Right lobe of liver (tissue), 6 donors: Measurements from ENCODE around the gene NHSL2. TPM values are rescaled to one million over a fixed set of nuclear protein-coding genes. Genes with fewer than 3 reads are reported as not detected.

Source experiments
- ATAC-seq, 4 donors: fragments of 200-7000 bp; cut with Tn5 transposase; one replicate each; pipeline ENCODE4 v1.9.1; 2020; ENCODE audit warnings: mild to moderate bottlenecking in 4 of 4, moderate library complexity in 4 of 4
- DNase-seq, 3 donors: peaks; one replicate each; pipeline ENCODE4 v3.0.0-alpha.2; 2020
- H3K27ac ChIP-seq, 3 donors: fragments of 200-600 bp; one replicate each; pipeline ENCODE4 v1.8.0; 2022
- H3K27me3 ChIP-seq, 2 donors: fragments of 200-600 bp; one replicate each; pipeline ENCODE4 v1.8.0; 2022
- H3K36me3 ChIP-seq, 4 donors: fragments of 200-600 bp; sonication (generic) in 1 of 4; one replicate each; pipeline versions ENCODE4 v1.5.1 to v1.8.0; 2017 to 2022; ENCODE audit warnings: control low read depth in 1 of 4
- H3K4me1 ChIP-seq, 4 donors: fragments of 200-600 bp; sonication (generic) in 1 of 4; one replicate each; pipeline versions ENCODE4 v1.5.1 to v1.8.0; 2017 to 2022; ENCODE audit warnings: control low read depth in 1 of 4
- H3K4me3 ChIP-seq, 3 donors: fragments of 200-600 bp; one replicate each; pipeline ENCODE4 v1.8.0; 2022
- H3K9me3 ChIP-seq, 4 donors: fragments of 200-600 bp; sonication (generic) in 1 of 4; one replicate each; pipeline versions ENCODE4 v1.5.1 to v1.8.0; 2017 to 2022; ENCODE audit warnings: control low read depth in 1 of 4
- CTCF ChIP-seq, 4 donors: fragments of 200-600 bp in 3 of 4; fragments of 450-650 bp in 1 of 4; IDR thresholded peaks; one replicate each; pipeline versions ENCODE4 v1.5.1 to v1.8.0; 2016 to 2022; ENCODE audit warnings: antibody characterized with exemption in 4 of 4, mild to moderate bottlenecking in 2 of 4
- POLR2A ChIP-seq: fragments of 450-650 bp; IDR thresholded peaks from one replicate; pipeline ENCODE4 v1.6.1; 2017; ENCODE audit warnings: antibody characterized with exemption, mild to moderate bottlenecking
- WGBS: methylation state at CpG from one replicate; pipeline ENCODE4 v1.1.6; 2018; ENCODE audit warnings: low coverage, low lambda C conversion rate; ENCODE audit not compliant: insufficient coverage; ENCODE audit errors: missing lambda C conversion rate; 5-methylcytosine and 5-hydroxymethylcytosine counted together
- intact Hi-C, 2 donors: fragments of 100-400 bp; cut with DNase I; formaldehyde crosslinking; loops; one replicate each; pipeline versions ENCODE4 v1.11.2 to v1.14.1; 2022
- total RNA-seq, 6 experiments: library from RNA; depleted of rRNA in 2 of 6; stranded (reverse); fragments of >200 nt in 2 of 6; fragmentation: NEBNext Ultra II Directional in 3 of 6; extraction: Animal tissue kit (Norgen Biotek cat#: 25700) in 3 of 6; gene quantifications; one replicate each; pipeline versions ENCODE4 v1.1.0 to v1.2.4, GENCODE V29; 2016 to 2023
- donor health status: DM: no; HTN: yes; CAD: no.
- donor health status: DM: no; HTN: no; CAD: no.
- donor health status: DM: no; HTN: no; CAD: no.
- donor health status: DM: no; HTN: yes; CAD: no.
- donor health status: DM: no; HTN: yes; CAD: no.

NHSL2 gene
- total RNA-seq, 6 experiments from 2014 or later: 0.81 to 2.1 (median 1.3) TPM

DNA sequence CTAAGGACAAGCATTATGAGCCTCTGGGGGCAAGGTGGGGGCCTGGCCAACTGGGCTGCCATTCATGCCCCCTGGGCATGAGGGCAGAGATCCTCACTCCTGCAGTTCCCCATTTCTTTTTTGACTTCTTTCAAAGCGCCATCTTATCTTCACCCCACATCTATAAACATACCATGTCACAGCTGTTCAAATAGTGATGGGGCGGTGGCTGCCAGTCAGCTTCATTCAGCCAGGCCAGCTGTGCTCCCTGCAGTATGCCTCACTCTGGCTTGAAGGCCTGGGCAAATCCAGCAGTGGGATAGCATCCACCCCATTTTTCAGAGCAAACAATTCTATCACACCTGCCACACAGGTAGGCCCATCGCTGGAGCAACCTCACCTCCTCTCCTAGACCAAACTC, 85.5 kb downstream of the NHSL2 start:
- no peak for DNase-seq
- intact Hi-C loops: loop anchor here (10.0 kb wide), 2 partner anchors 129 to 139 kb away; partner anchors contain the start of gene RTL5 (in 1 of the 2)
- 83% methylated on average over 3 of the region's 3 CpGs for WGBS
- H3K4me3 ChIP-seq: no peak overlapping the region
- H3K4me1 ChIP-seq: no peaks in the 10 kb centered on the region
- no peaks in the 10 kb centered on the region for H3K36me3 ChIP-seq
- TF ChIP-seq CTCF (IDR thresholded peaks at IDR 0.05) (no peak), POLR2A (no peak)
- no peaks in the 10 kb centered on the region for H3K27me3 ChIP-seq
- no peak for ATAC-seq
- H3K9me3 ChIP-seq: no peaks in the 10 kb centered on the region
- no peak overlapping the region for H3K27ac ChIP-seq

DNA sequence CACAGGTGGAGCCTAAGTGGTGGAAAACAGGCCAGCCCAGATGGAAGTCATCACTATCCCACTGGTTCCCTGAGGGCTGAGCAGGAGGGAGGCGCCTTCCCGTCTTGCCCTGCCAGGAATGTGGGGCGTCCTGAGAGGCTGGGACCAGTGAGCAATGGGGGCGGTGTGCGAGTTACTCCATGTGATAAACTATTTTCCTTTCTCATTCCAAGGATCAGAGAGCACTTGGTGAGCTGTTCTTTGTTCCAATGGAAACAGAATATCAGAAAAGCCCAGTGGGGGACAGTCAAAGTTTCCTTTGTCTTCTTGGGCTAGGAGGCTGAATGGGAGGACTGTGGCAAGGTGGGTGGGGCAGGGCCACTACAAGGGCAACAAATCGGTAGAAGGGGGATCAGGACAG, 86.2 kb downstream of the NHSL2 start:
- intact Hi-C loops: loop anchor here (10.0 kb wide), 2 partner anchors 128 to 138 kb away; partner anchors contain the start of gene RTL5 (in 1 of the 2)
- no peak overlapping the region for H3K27ac ChIP-seq
- WGBS: 71% methylated on average over 6 of the region's 6 CpGs

GRCh38 chrX:71997320-71997719, 86.7 kb downstream of the NHSL2 start:
- Histone ChIP-seq H3K36me3 (no peaks in the 10 kb centered on the region), H3K9me3 (no peaks in the 10 kb centered on the region), H3K4me1 (no peaks in the 10 kb centered on the region), H3K27ac (no peak overlapping the region), H3K27me3 (no peaks in the 10 kb centered on the region), H3K4me3 (no peak overlapping the region)
- no peak for TF ChIP-seq CTCF (IDR thresholded peaks at IDR 0.05)
- no peak for TF ChIP-seq POLR2A
- DNase-seq (no peak), ATAC-seq (no peak)
- intact Hi-C loops: loop anchor here (10.0 kb wide), 2 partner anchors 127 to 137 kb away; partner anchors contain the start of gene RTL5 (in 1 of the 2)
- 83% methylated on average over 1 of the region's 3 CpGs for WGBS

More for the DNA sequence above, 86.2 kb downstream of the NHSL2 start:
- Histone ChIP-seq H3K36me3 (no peaks in the 10 kb centered on the region), H3K27me3 (no peaks in the 10 kb centered on the region), H3K9me3 (no peaks in the 10 kb centered on the region), H3K4me3 (no peak overlapping the region), H3K4me1 (no peaks in the 10 kb centered on the region)
- TF ChIP-seq CTCF (IDR thresholded peaks at IDR 0.05): no peak
- TF ChIP-seq POLR2A: no peak
- DNase-seq (no peak), ATAC-seq (no peak)

DNA sequence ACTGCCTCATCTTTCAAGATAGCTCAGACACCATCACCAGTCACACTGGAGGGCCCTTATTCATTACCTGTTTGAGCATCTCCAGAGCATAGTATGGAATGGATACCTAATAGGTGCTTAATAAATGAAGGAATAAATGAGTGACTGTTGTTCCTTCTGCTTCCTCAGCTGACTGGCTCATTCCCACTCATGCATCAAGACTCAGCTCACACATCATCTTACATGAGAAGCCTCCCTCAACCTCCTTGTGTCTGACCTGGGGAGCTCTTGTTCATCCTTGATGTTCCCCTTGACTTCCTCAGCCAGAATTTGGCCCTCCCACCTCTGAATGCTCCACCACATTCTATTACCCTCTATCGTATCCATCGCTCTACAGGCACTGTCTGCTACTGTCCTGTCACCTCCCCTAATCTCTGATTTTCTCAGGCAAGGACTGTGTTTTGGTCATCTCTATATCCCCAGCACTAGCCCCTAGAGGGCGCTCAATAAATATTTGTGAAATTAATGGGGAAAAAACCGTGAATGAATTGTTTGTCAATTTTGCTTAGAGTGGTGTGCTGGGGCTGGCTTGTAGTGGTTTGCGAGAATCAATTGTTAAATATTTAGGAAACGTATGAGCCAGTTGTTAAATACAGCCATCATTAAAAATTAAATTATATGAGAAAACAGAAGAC, 88.3 kb downstream of the NHSL2 start:
- 9% methylated on average over 6 of the region's 6 CpGs for WGBS
- Histone ChIP-seq H3K4me1 (no peaks in the 10 kb centered on the region), H3K36me3 (no peaks in the 10 kb centered on the region), H3K9me3 (no peaks in the 10 kb centered on the region), H3K27ac (no peak overlapping the region), H3K4me3 (no peak overlapping the region), H3K27me3 (no peaks in the 10 kb centered on the region)
- ATAC-seq (peak; percentile 75 to 86 (median 80)), DNase-seq (no peak)
- TF ChIP-seq CTCF (IDR thresholded peaks at IDR 0.05) (peak; percentile 66 to 76 (median 70)), POLR2A (no peak)
- intact Hi-C loops: loop anchor here (10.0 kb wide), 2 partner anchors 126 to 136 kb away; partner anchors contain the start of gene RTL5 (in 1 of the 2)
